Mesenteric fat pad (tissue), 1 donor: Measurements from ENCODE around the gene STK4. TPM values are rescaled to one million over a fixed set of nuclear protein-coding genes. Genes with fewer than 3 reads are reported as not detected.
"Not testable (repeated sequence)": the region's sequence is repeated elsewhere in the genome, so short reads cannot be mapped to it uniquely, and the experiment has no call there.

ENCODE experiments used
- DNase-seq: peaks from one replicate; pipeline ENCODE4 v3.0.0-alpha.2; 2020; ENCODE audit warnings: low spot score
- total RNA-seq: library from RNA; stranded (reverse); fragmentation: NEBNext Ultra II Directional; extraction: Animal tissue kit (Norgen Biotek cat#: 25700); gene quantifications from one replicate; pipeline ENCODE4 v1.2.1, GENCODE V29; 2021
- donor health status: DM: yes; HTN: yes; CAD: no.

STK4 gene
- total RNA-seq, 1 donor from 2014 or later, result 34.4 TPM

DNA sequence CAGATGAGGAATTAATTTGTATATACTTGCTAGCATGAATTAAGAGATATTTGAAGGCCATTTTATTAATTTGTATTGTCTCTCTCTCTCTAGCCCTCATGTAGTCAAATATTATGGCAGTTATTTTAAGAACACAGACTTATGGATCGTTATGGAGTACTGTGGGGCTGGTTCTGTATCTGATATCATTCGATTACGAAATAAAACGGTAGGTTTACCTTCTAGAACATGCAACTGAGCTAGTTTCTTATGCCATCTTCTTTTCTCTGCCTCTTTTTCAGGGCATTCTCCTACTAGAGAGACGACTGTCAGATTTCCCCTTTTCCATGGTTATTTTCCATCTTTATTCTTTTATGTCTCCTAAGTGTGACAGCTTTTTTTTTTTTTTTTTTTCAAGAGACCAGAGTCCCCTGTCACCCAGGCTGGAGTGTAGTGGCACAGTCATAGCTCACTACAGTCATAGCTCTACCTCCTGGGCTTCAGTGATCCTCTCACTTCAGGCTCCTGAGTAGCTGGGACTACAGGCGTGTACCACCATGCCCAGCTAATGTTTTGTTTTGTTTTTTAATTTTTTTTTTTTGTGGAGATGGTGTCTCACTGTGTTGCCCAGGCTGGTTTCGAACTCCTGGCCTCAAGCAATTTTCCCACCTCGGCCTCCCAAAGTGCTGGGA lies 15.6 kb downstream of the STK4 start:
- no peak for DNase-seq

- no peak for DNase-seq
Observed at GRCh38 chr20:44983093-44983674, 16.9 kb downstream of the STK4 start.

- DNase-seq, result no peak
Observed at GRCh38 chr20:44988631-44989171, 22.4 kb downstream of the STK4 start.

DNA sequence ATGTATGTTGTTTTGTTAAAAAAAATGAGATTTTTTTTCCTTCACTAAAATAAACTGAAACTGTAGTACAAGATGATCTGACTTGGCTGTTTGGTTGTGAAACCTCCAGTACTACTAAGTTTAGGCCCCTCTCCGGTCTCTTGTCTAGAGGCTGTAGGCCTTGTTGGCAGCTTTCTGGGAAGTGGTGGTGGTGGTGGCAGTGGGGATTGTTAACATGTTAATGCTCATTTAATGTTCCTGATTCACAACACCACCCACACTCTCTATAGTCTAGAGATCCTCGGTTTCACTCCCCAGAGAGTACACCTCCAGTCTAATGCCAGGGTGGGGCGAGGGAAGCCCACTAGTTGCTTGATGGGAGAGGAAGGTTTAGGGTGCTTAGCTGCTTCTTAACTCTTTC lies 24.1 kb downstream of the STK4 start:
- no peak for DNase-seq

DNA sequence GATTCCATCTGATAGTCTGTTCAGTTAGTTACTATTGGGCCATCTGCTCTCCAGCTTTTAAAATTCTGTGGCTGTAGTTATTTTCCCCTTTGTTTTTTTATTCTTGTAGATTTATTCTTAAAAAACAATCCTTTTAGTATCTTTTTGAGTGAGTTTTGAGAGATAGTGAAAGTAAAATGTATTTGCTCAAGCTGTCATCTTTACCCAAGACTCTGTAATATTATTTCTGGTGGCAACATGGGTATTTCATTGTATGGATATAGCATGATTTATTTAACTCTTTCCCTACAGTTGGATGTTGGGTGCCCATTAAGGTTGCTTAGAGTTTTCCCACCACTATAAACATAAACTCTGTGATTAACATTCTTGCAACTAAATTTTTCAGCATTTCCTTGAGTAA lies 24.6 kb downstream of the STK4 start:
- DNase-seq, result no peak

- no peak for DNase-seq
Observed at GRCh38 chr20:44993343-44993742, 27.0 kb downstream of the STK4 start.

- DNase-seq, result no peak
Observed at GRCh38 chr20:44997171-44997570, 30.9 kb downstream of the STK4 start.

- DNase-seq, result no peak
Observed at GRCh38 chr20:44997668-44998067, 31.4 kb downstream of the STK4 start.

DNA sequence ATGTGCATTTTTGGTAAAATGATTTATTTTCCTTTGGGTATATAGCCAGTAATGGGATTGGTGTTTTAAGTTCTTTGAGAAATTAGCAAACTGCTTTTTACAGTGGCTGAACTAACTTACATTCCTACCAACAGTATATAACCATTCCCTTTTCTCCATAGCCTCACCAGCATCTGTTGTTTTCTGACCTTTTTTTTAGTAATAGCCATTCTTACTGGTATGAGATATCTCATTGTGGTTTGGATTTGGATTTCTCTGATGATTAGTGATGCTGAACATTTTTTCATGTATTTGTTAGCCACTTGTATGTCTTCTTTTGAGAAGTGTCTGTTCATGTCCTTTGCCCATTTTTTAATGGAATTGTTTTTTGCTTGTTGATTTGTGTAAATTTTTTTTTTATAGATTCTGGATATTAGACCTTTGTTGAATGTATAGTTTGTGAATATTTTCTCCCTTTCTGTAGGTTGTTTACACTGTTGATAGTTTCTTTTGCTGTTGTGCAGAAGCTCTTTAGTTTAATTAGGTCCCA lies 42.3 kb downstream of the STK4 start:
- no peak for DNase-seq

GRCh38 chr20:45010399-45010828 lies 44.1 kb downstream of the STK4 start:
- DNase-seq, result no peak

- DNase-seq, result no peak
Observed at GRCh38 chr20:45011108-45011526, 44.8 kb downstream of the STK4 start.

DNA sequence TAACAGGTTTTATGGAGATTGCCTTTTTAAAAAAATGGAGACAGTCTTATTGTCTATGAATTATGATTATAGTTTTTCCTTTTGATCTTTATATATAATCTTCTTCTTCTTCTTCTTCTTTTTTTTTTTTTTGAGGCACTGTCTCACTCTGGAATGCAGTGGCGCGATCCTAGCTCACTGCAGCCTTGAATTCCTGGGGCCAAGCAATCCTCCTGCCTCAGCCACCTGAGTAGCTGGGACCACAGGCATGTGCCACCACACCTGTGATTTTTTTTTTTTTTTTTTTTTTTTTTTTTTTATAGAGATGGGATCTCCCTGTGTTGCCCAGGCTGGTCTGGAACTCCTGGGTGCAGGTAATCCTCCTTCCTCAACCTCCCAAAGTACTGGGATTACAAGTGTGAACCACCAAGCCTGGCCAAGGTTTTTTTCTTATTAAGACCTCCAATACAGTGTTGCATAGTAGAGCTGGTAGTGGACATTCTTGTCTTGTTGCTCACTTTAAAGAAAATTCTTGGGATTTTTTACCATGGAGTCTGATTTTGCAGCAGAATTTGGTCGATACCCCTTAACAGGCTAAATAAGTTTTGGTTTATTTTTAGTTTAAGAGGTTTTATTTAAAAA lies 46.5 kb downstream of the STK4 start:
- no peak for DNase-seq

DNA sequence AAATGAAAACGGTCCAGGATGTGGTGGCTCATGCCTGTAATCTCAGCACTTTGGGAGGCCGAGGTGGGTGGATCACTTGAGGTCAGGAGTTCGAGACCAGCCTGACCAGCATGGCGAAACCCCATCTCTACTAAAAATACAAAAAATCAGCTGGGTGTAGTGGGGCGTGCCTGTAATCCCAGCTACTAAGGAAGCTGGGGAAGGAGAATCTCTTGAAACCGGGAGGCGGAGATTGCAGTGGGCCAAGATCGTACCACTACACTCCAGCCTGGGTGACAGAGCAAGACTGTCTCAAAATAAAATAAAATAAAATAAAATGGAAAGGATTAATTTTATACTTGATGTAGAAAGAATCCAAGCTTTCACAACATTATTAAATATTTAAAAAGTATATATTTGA lies 47.8 kb downstream of the STK4 start:
- DNase-seq, result not testable (repeated sequence)

DNA sequence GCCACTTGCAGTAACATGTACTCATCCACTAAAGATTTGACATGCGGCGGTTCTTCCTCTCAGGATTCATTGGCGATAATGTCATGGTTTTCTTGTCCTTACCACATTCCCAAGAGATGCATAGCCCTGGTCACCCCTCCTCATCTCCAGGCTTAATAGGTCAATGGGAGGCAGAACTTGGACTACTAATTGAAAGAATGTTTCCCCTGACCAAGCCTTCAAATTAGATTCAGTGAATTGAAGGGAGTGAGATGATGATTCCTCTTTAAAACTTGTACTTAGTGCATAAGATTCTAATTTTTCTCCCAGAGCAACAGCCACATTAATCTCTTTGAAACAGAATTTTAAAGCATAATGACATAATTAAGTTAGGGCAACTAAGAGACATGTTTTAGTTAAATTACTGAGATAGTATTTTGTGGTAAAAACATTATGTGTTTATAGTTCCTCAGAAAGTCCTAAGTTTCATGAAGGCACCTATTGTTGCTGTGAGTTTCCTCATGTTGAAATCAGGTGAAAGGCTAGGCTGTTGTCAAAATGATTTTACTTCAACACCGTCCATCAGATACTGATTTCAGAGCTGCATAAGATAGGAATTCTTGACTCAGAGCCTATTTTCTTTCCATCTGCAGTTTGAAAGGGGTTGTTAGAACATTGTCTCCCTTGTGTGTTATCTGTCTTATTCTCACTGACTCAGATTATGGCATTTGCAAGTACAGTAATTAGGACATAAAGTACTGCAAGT lies 48.5 kb downstream of the STK4 start:
- DNase-seq, result no peak

- DNase-seq, result no peak
Observed at GRCh38 chr20:45016089-45016671, 49.9 kb downstream of the STK4 start.

- no peak for DNase-seq
Observed at GRCh38 chr20:45017281-45017680, 51.0 kb downstream of the STK4 start.

DNA sequence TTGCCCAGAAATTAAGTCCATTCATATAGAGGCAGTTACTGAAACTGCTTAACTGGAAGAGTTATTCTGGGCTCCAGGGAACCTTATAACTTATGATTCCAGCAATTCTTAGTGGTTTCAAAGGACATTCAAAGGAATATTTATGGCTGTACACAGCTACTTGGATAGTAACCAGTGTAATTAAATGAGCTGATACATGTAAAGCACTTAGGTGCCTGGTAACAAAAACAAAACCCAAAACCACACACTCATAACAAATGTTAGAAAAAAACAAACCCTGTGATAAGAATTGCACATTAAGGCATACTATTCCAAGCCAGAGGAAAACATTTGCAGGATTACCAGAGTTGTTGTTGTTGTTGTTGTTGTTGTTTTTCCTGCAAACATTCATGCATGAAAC lies 51.5 kb downstream of the STK4 start:
- no peak for DNase-seq

DNA sequence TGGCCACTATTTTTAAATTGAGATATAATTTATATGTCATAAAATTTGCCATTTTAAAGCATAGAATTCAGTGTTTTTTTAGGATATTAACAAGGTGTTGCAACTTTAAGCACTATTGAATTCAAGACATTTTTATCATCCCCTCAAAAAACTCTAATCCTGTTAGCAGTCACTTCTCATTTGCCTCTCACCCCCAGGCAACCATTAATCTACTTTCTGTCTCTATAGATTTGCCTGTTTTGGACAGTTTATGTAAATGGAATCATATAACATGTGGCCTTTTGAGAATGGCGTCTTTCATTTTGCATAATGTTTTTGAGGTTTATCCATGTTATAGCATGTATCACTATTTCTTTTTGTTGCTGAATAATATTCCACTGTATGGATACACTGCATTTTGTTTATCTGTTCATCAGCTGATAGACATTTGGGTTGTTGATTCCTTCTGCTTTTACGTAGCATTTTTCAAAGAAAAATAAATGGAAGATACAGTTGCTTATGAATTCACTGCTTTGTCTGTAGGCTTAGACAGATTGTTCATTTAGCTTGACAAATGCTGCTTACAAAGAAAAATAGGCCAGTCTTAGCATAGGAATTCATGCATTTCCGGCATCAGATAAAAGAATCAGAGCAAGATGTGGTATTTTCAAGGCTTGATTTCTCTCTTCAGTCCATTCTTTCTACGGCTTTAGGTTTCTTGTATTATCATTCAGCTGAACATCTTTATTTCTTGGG lies 52.9 kb downstream of the STK4 start:
- no peak for DNase-seq

DNA sequence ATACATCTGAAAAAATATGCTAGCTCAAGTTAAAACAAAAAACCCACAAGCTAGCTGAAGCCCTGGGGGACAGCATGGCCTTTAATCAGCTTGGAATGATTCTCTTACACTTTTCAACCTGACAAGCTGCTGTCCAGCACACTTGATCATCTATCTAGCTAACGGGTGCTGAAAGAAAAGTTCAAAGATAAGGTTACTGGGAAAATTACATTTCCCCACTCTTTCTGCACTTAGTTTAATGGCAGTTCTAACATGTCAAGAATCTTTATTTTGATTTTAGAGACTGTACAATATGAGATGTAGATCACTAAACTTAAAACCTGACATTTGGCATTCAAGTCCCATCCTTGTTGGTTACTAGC lies 53.4 kb downstream of the STK4 start:
- no peak for DNase-seq

DNA sequence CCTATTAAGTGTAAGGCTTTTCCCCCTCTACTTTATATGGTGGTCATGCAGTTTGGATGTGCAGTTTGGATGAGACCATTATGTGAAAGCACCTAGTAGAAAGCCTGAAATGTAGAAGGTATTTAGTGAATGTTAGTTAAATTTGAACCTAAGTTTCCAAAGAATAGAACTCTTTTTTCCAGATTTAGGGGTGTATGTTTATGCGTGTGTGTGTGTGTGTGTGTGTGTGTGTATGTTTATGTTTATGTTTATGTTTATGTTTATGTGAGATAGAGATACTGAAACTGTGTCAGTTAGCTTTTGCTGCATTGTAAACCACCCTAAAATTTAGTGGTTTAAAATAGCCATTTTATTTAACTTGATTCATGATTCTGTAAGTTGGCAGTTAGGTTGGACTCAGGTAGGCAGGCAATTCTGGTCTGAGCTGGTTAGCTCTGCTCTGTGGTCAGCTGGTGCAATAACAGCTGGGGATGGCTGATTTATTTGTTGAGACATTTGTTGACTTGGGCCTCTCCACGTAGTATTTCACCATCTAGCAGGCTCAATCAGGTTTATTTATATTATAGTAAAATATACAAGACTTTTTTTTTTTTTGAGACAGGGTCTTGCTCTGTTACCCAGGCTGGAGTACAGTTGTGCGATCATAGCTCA lies 54.0 kb downstream of the STK4 start:
- no peak for DNase-seq
